Lower lobe of right lung (tissue), 2 donors: Measurements from ENCODE around the gene IER5. TPM values are rescaled to one million over a fixed set of nuclear protein-coding genes. Genes with fewer than 3 reads are reported as not detected.

Experiments used
- ATAC-seq, 2 donors: fragments of 200-7000 bp; cut with Tn5 transposase; one replicate each; pipeline ENCODE4 v1.9.1; 2020 to 2022; ENCODE audit warnings: mild to moderate bottlenecking in 2 of 2, moderate library complexity in 2 of 2
- DNase-seq: peaks from one replicate; pipeline ENCODE4 v3.0.0-alpha.2; 2020
- H3K27ac ChIP-seq: fragments of 200-600 bp; one replicate; pipeline ENCODE4 v1.8.0; 2022
- H3K27me3 ChIP-seq: fragments of 200-600 bp; one replicate; pipeline ENCODE4 v1.8.0; 2022; ENCODE audit warnings: low read depth
- H3K36me3 ChIP-seq: fragments of 200-600 bp; one replicate; pipeline ENCODE4 v1.8.0; 2022; ENCODE audit warnings: mild to moderate bottlenecking
- H3K4me1 ChIP-seq: fragments of 200-600 bp; one replicate; pipeline ENCODE4 v1.8.0; 2022
- H3K4me3 ChIP-seq: fragments of 200-600 bp; one replicate; pipeline ENCODE4 v1.8.0; 2022; ENCODE audit warnings: mild to moderate bottlenecking
- H3K9me3 ChIP-seq: fragments of 200-600 bp; one replicate; pipeline ENCODE4 v1.8.0; 2022
- CTCF ChIP-seq: fragments of 200-600 bp; IDR thresholded peaks from one replicate; pipeline ENCODE4 v1.8.0; 2022; ENCODE audit warnings: antibody characterized with exemption, mild to moderate bottlenecking
- intact Hi-C: fragments of 100-400 bp; cut with DNase I; formaldehyde crosslinking; loops from one replicate; pipeline ENCODE4 v1.11.0; 2022
- total RNA-seq: library from RNA; stranded (reverse); fragmentation: NEBNext Ultra II Directional; extraction: Animal tissue kit (Norgen Biotek cat#: 25700); gene quantifications from one replicate; pipeline ENCODE4 v1.2.1, GENCODE V29; 2021
- donor health status: DM: no; HTN: yes; CAD: no; lungs with severe emphysema.

The IER5 gene
- total RNA-seq, 1 donor from 2014 or later, result 33.2 TPM

DNA sequence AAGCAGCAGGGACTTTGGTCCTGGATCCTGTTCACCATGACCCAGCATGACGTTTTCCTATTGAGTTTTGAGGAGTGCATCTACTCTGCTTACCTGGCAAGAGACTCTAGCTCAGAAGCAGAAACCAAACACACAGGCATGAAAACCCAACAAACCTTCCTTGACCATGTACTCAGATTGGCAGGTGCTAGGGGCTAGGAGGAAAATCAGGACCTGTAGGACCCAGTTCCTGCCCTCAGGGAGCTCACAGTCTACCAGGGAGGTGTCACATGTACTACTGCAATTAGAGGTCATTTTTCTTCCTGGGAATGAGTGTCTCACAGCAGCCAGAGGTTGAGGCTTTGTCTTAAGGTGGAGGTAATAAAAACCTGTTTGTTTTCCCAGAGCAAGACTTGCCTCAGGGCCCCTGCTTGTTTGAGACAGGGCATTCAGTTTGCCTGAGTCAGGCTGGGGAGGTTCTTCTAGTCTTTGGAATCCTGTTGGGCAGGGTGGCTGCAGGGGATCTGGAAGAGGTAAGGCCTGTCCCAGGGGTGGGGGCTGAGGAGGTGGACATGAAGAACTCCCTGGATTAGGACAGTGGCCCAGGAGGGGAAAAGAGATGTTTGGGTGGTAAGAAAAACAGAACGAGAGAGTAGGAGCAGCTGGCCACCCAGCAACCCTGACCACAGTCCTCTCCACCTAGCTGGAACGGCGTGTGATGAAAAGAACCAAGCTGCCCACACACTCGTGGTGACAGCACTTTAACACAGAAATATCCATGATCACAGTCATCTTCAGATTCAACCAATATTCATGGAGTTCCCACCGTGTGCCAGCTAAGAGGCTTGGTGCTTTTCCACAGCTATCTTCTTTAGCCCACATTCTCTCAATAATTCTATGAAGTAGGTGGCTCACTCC is 30.8 kb downstream of the IER5 start:
- Histone ChIP-seq H3K36me3 (no peaks in the 10 kb centered on the region), H3K4me3 (no peak overlapping the region), H3K27ac (no peak overlapping the region), H3K9me3 (no peaks in the 10 kb centered on the region), H3K4me1 (peaks cover 40% of the 10 kb centered on the region), H3K27me3 (no peaks in the 10 kb centered on the region)
- ATAC-seq, result no peak
- no peak for DNase-seq
- intact Hi-C loops, result no loop called here
- TF ChIP-seq CTCF, result no peak

GRCh38 chr1:181120924-181121323 is 32.4 kb downstream of the IER5 start:
- Histone ChIP-seq H3K27me3 (no peaks in the 10 kb centered on the region), H3K4me1 (peaks cover 32% of the 10 kb centered on the region), H3K27ac (no peak overlapping the region), H3K9me3 (no peaks in the 10 kb centered on the region), H3K36me3 (no peaks in the 10 kb centered on the region), H3K4me3 (no peak overlapping the region)
- TF ChIP-seq CTCF, result no peak
- no peak for ATAC-seq
- intact Hi-C loops, result no loop called here
- no peak for DNase-seq

DNA sequence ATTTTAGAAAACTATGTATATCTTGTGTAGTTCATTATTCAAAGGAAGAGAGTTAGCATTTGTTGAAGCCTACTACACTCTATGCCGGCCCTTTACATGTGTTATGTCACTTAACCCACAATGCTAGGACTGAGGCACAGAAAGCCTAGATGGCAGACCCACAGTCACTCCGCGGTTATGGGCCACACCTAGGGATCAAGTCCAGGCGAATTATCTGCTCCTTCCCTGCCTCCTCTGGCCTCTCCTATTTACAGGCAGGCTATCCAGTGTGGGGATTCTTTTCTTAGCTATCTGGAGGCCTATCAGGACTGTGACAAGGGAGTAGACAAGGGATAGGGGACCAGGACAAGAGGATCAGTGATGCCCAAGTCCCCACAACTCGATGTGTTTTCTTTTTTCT is 33.0 kb downstream of the IER5 start:
- DNase-seq (no peak), ATAC-seq (no peak)
- H3K4me1 ChIP-seq, result peaks cover 33% of the 10 kb centered on the region
- H3K9me3 ChIP-seq, result no peaks in the 10 kb centered on the region
- H3K27ac ChIP-seq, result no peak overlapping the region
- no peaks in the 10 kb centered on the region for H3K27me3 ChIP-seq
- H3K4me3 ChIP-seq, result no peak overlapping the region
- no peak for TF ChIP-seq CTCF
- intact Hi-C loops, result no loop called here
- no peaks in the 10 kb centered on the region for H3K36me3 ChIP-seq

DNA sequence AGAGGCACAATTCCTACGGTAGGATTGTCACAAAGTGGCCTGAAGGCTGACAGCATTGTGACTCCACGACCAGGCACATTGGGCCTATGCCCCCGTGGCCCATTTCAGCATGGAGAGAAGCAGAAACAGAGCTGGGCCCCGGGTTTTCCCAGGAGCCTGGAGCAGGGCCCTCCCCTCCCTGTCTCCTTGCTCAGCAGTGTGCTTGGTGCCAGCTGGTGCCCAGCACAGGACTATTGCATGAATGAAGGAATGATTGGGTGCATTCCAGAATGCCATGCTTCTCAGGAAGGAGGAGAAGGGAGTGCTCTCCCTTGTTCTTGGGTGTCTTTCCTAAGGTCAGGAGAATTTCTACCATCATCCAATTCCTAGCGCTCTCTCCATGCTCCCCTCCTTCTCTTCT is 33.7 kb downstream of the IER5 start:
- DNase-seq (no peak), ATAC-seq (no peak)
- Histone ChIP-seq H3K9me3 (no peaks in the 10 kb centered on the region), H3K4me3 (no peak overlapping the region), H3K4me1 (peaks cover 33% of the 10 kb centered on the region), H3K27ac (no peak overlapping the region), H3K36me3 (no peaks in the 10 kb centered on the region), H3K27me3 (no peaks in the 10 kb centered on the region)
- no peak for TF ChIP-seq CTCF
- intact Hi-C loops, result no loop called here

DNA sequence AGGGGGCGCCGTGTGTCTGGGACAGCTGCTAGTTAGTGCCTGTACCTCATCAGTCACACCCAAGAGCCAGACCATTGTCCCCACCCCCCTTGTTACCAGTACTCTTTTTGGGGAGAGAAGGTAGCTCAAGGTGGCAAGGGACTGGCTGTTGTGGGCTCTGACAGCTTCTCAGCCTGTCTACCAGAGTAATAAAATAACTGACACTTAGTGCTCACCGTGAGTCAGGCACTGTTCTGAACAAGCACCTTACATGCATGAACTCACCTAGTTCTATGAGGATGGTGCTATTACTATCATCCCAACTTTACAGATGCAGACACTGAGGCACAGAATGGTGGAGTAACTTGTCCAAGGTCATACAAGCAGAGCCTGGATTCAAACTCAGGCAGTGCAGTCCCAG is 34.7 kb downstream of the IER5 start:
- H3K9me3 ChIP-seq, result no peaks in the 10 kb centered on the region
- no peaks in the 10 kb centered on the region for H3K36me3 ChIP-seq
- H3K27me3 ChIP-seq, result no peaks in the 10 kb centered on the region
- intact Hi-C loops, result no loop called here
- no peak for ATAC-seq
- peaks cover 31% of the 10 kb centered on the region for H3K4me1 ChIP-seq
- no peak overlapping the region for H3K27ac ChIP-seq
- no peak overlapping the region for H3K4me3 ChIP-seq
- TF ChIP-seq CTCF, result no peak
- no peak for DNase-seq
